ENCODE data around the gene PPARG.

Gene PPARG

GRCh38 chr3:12428126-12428525 lies 139.3 kb downstream of the PPARG start:
- Histone ChIP-seq H3K79me2 (ENCODE audit: insufficient read depth, low read length) (no peaks in the 10 kb centered on the region), H3K9ac (ENCODE audit: low read depth, low read length) (no peak overlapping the region), H3K9me3 (ENCODE audit: insufficient read depth, low read length, severe bottlenecking) (no peaks in the 10 kb centered on the region), H3K27me3 (ENCODE audit: insufficient read depth, low read length, poor library complexity) (no peaks in the 10 kb centered on the region), H3K36me3 (ENCODE audit: insufficient read depth, low read length) (no peaks in the 10 kb centered on the region), H4K20me1 (ENCODE audit: insufficient read depth, low read length) (no peaks in the 10 kb centered on the region), H3K4me3 (ENCODE audit: low read depth in 1 of 2, low read length in 2 of 2) (no peak overlapping the region), H3K27ac (ENCODE audit: low read length) (no peak overlapping the region), H3K4me2 (ENCODE audit: insufficient read depth, low read length) (no peak overlapping the region), H2AFZ (ENCODE audit: low read depth, low read length) (no peak overlapping the region), H3K4me1 (ENCODE audit: insufficient read depth, low read length) (peaks cover 47% of the 10 kb centered on the region)
- TF ChIP-seq EZH2 (IDR thresholded peaks at IDR 0.05; ENCODE audit: borderline replicate concordance, low read depth, low read length, severe bottlenecking), result no peak
- no peak for ATAC-seq (ENCODE audit: insufficient read depth, low read depth)
- DNase-seq, result no peak

- Histone ChIP-seq H2AFZ (ENCODE audit: low read depth, low read length) (no peak overlapping the region), H3K9me3 (ENCODE audit: insufficient read depth, low read length, severe bottlenecking) (no peaks in the 10 kb centered on the region), H3K4me1 (ENCODE audit: insufficient read depth, low read length) (peaks cover 27% of the 10 kb centered on the region), H3K27me3 (ENCODE audit: insufficient read depth, low read length, poor library complexity) (no peaks in the 10 kb centered on the region), H3K4me3 (ENCODE audit: low read depth in 1 of 2, low read length in 2 of 2) (no peak overlapping the region), H3K79me2 (ENCODE audit: insufficient read depth, low read length) (no peaks in the 10 kb centered on the region), H3K4me2 (ENCODE audit: insufficient read depth, low read length) (no peak overlapping the region), H3K9ac (ENCODE audit: low read depth, low read length) (no peak overlapping the region), H3K36me3 (ENCODE audit: insufficient read depth, low read length) (no peaks in the 10 kb centered on the region), H4K20me1 (ENCODE audit: insufficient read depth, low read length) (no peaks in the 10 kb centered on the region), H3K27ac (ENCODE audit: low read length) (no peak overlapping the region)
- no peak for ATAC-seq (ENCODE audit: insufficient read depth, low read depth)
- DNase-seq, result no peak
- TF ChIP-seq EZH2 (IDR thresholded peaks at IDR 0.05; ENCODE audit: borderline replicate concordance, low read depth, low read length, severe bottlenecking) (no peak), CTCF (IDR thresholded peaks at IDR 0.05; ENCODE audit: borderline replicate concordance, extremely low read depth, low read length, poor library complexity, severe bottlenecking) (no peak)
Observed at GRCh38 chr3:12430086-12430485, 141.2 kb downstream of the PPARG start.

- no peak for TF ChIP-seq CTCF (IDR thresholded peaks at IDR 0.05; ENCODE audit: borderline replicate concordance, extremely low read depth, low read length, poor library complexity, severe bottlenecking)
- no peak for TF ChIP-seq EZH2 (IDR thresholded peaks at IDR 0.05; ENCODE audit: borderline replicate concordance, low read depth, low read length, severe bottlenecking)
- Histone ChIP-seq H3K9me3 (ENCODE audit: insufficient read depth, low read length, severe bottlenecking) (no peaks in the 10 kb centered on the region), H2AFZ (ENCODE audit: low read depth, low read length) (no peak overlapping the region), H3K4me1 (ENCODE audit: insufficient read depth, low read length) (no peaks in the 10 kb centered on the region), H3K27ac (ENCODE audit: low read length) (no peak overlapping the region), H3K9ac (ENCODE audit: low read depth, low read length) (no peak overlapping the region), H4K20me1 (ENCODE audit: insufficient read depth, low read length) (no peaks in the 10 kb centered on the region), H3K36me3 (ENCODE audit: insufficient read depth, low read length) (no peaks in the 10 kb centered on the region), H3K4me3 (ENCODE audit: low read depth in 1 of 2, low read length in 2 of 2) (no peak overlapping the region), H3K4me2 (ENCODE audit: insufficient read depth, low read length) (no peak overlapping the region), H3K27me3 (ENCODE audit: insufficient read depth, low read length, poor library complexity) (no peaks in the 10 kb centered on the region), H3K79me2 (ENCODE audit: insufficient read depth, low read length) (no peaks in the 10 kb centered on the region)
- ATAC-seq (ENCODE audit: insufficient read depth, low read depth), result no peak
- DNase-seq, result no peak
Observed at GRCh38 chr3:12433823-12434222, 145.0 kb downstream of the PPARG start.

GRCh38 chr3:12436514-12437220 lies 147.8 kb downstream of the PPARG start:
- Histone ChIP-seq H4K20me1 (ENCODE audit: insufficient read depth, low read length) (no peaks in the 10 kb centered on the region), H2AFZ (ENCODE audit: low read depth, low read length) (no peak overlapping the region), H3K9ac (ENCODE audit: low read depth, low read length) (no peak overlapping the region), H3K9me3 (ENCODE audit: insufficient read depth, low read length, severe bottlenecking) (no peaks in the 10 kb centered on the region), H3K27me3 (ENCODE audit: insufficient read depth, low read length, poor library complexity) (no peaks in the 10 kb centered on the region), H3K4me2 (ENCODE audit: insufficient read depth, low read length) (no peak overlapping the region), H3K4me1 (ENCODE audit: insufficient read depth, low read length) (no peaks in the 10 kb centered on the region), H3K4me3 (ENCODE audit: low read depth in 1 of 2, low read length in 2 of 2) (no peak overlapping the region), H3K79me2 (ENCODE audit: insufficient read depth, low read length) (no peaks in the 10 kb centered on the region), H3K36me3 (ENCODE audit: insufficient read depth, low read length) (no peaks in the 10 kb centered on the region), H3K27ac (ENCODE audit: low read length) (no peak overlapping the region)
- ATAC-seq (ENCODE audit: insufficient read depth, low read depth), result no peak
- no peak for DNase-seq
- TF ChIP-seq EZH2 (IDR thresholded peaks at IDR 0.05; ENCODE audit: borderline replicate concordance, low read depth, low read length, severe bottlenecking), result no peak
- TF ChIP-seq CTCF (IDR thresholded peaks at IDR 0.05; ENCODE audit: borderline replicate concordance, extremely low read depth, low read length, poor library complexity, severe bottlenecking), result no peak
